Measurements from ENCODE around the gene GLOD4.

GRCh38 chr17:824378-824777 lies 42.3 kb upstream of the GLOD4 start:
- TF ChIP-seq CTCF (conservative IDR thresholded peaks at IDR 0.05 in 1 of 2, IDR thresholded peaks at IDR 0.05 in 1 of 2; ENCODE audit: extremely low read depth in 1 of 2, insufficient read depth in 1 of 2, low read depth in 1 of 2, low read length in 2 of 2) (no peak), EZH2 (IDR thresholded peaks at IDR 0.05; ENCODE audit: borderline replicate concordance, low read length) (no peak)
